ENCODE data around the gene SHROOM1. TPM values are rescaled to one million over a fixed set of nuclear protein-coding genes. Genes with fewer than 3 reads are reported as not detected.

Gene SHROOM1
- total and polyA plus RNA-seq, 2 donors (not counting 1 experiment from before 2014, with no cell fraction given) = 1.3 to 2.3 TPM

- Histone ChIP-seq H3K9me3 (ENCODE audit: control extremely low read depth in 1 of 3, control insufficient read depth in 2 of 3, insufficient read depth in 1 of 3, low read length in 2 of 3) (peaks cover 0 to 7% (median 0%) of the 10 kb centered on the region in 3 donors), H4K20me1 (ENCODE audit: control insufficient read depth, insufficient read depth, low read length, poor library complexity, severe bottlenecking) (no peaks in the 10 kb centered on the region), H3K4me1 (ENCODE audit: control insufficient read depth in 2 of 2, insufficient read depth in 2 of 2, low read length in 2 of 2) (peaks cover 26 to 41% of the 10 kb centered on the region in 2 donors), H3K36me3 (replicated peaks in 1 of 2; ENCODE audit: control extremely low read depth in 1 of 2, control insufficient read depth in 1 of 2, extremely low read depth in 1 of 2, insufficient read depth in 2 of 2, low read length in 1 of 2) (no peaks in the 10 kb centered on the region), H3K27me3 (replicated peaks in 1 of 4; ENCODE audit: control extremely low read depth in 1 of 4, control insufficient read depth in 3 of 4, insufficient read depth in 4 of 4, low read length in 3 of 4) (peaks cover 0 to 71% (median 44%) of the 10 kb centered on the region in 4 experiments), H2AFZ (ENCODE audit: insufficient read depth, low read depth, low read length, poor library complexity, severe bottlenecking) (no peak overlapping the region), H3K4me2 (replicated peaks; ENCODE audit: low read depth, low read length, poor library complexity, severe bottlenecking) (no peak overlapping the region), H3K9ac (ENCODE audit: low read length) (no peak overlapping the region), H3K79me2 (ENCODE audit: control insufficient read depth, insufficient read depth, low read length) (no peaks in the 10 kb centered on the region), H3K27ac (ENCODE audit: low read length in 2 of 2) (no peak overlapping the region), H3K4me3 (ENCODE audit: control extremely low read depth in 1 of 5, extremely low read depth in 1 of 5, insufficient read depth in 1 of 5, low read depth in 2 of 5, low read length in 4 of 5) (no peak overlapping the region)
- peaks cover 30% of the 10 kb centered on the region for H3K27me3 Mint-ChIP-seq
- H3K4me1 Mint-ChIP-seq = peaks cover 19% of the 10 kb centered on the region
- DNase-seq (peak; percentile 12), ATAC-seq (ENCODE audit: low read depth) (no peak)
- intact Hi-C loops (cut with micrococcal nuclease) = no loop called here
- WGBS (ENCODE audit: insufficient coverage) = 92% methylated on average over 2 of the region's 4 CpGs
- no peaks in the 10 kb centered on the region for H3K9me3 Mint-ChIP-seq (ENCODE audit: insufficient read depth)
- ChIA-PET CTCF (interaction anchor here (0.5 to 7.4 kb wide), 11 partner anchors 8 to 442 kb away, joined by 3 to 75 read pairs (median 6); partner anchors contain the start of gene SOWAHA), POLR2A (no interaction called here)
- peak overlapping the region; percentile 93 for H3K4me3 Mint-ChIP-seq
- H3K27ac Mint-ChIP-seq = no peak overlapping the region
- no peak for TF ChIP-seq EZH2 (IDR thresholded peaks at IDR 0.05; ENCODE audit: borderline replicate concordance, insufficient read depth, low read depth, low read length, poor library complexity, severe bottlenecking)
- TF ChIP-seq CTCF (IDR thresholded peaks at IDR 0.05) = no peak
Measured at GRCh38 chr5:132827943-132828673, 2.3 kb downstream of the SHROOM1 start.

- peaks cover 20% of the 10 kb centered on the region for H3K4me1 Mint-ChIP-seq
- DNase-seq = no peak
- H3K79me2 ChIP-seq (ENCODE audit: control insufficient read depth, insufficient read depth, low read length) = no peaks in the 10 kb centered on the region
- no peak overlapping the region for H2AFZ ChIP-seq (ENCODE audit: insufficient read depth, low read depth, low read length, poor library complexity, severe bottlenecking)
- ChIA-PET CTCF (interaction anchor here (1.3 to 5.4 kb wide), 3 partner anchors 31 to 326 kb away, joined by 3 to 75 read pairs (median 5); no protein-coding TSS in a partner anchor), POLR2A (no interaction called here)
- peaks cover 0 to 83% (median 49%) of the 10 kb centered on the region in 4 experiments for H3K27me3 ChIP-seq (replicated peaks in 1 of 4; ENCODE audit: control extremely low read depth in 1 of 4, control insufficient read depth in 3 of 4, insufficient read depth in 4 of 4, low read length in 3 of 4)
- no peak overlapping the region for H3K4me3 ChIP-seq (ENCODE audit: control extremely low read depth in 1 of 5, extremely low read depth in 1 of 5, insufficient read depth in 1 of 5, low read depth in 2 of 5, low read length in 4 of 5)
- no peaks in the 10 kb centered on the region for H3K36me3 ChIP-seq (replicated peaks in 1 of 2; ENCODE audit: control extremely low read depth in 1 of 2, control insufficient read depth in 1 of 2, extremely low read depth in 1 of 2, insufficient read depth in 2 of 2, low read length in 1 of 2)
- H3K27me3 Mint-ChIP-seq = peaks cover 33% of the 10 kb centered on the region
- no peak overlapping the region for H3K9ac ChIP-seq (ENCODE audit: low read length)
- H3K9me3 Mint-ChIP-seq (ENCODE audit: insufficient read depth) = no peaks in the 10 kb centered on the region
- no peak overlapping the region for H3K27ac Mint-ChIP-seq
- no peaks in the 10 kb centered on the region for H4K20me1 ChIP-seq (ENCODE audit: control insufficient read depth, insufficient read depth, low read length, poor library complexity, severe bottlenecking)
- peaks cover 31 to 43% of the 10 kb centered on the region in 2 donors for H3K4me1 ChIP-seq (ENCODE audit: control insufficient read depth in 2 of 2, insufficient read depth in 2 of 2, low read length in 2 of 2)
- TF ChIP-seq CTCF (IDR thresholded peaks at IDR 0.05) (no peak), EZH2 (IDR thresholded peaks at IDR 0.05; ENCODE audit: borderline replicate concordance, insufficient read depth, low read depth, low read length, poor library complexity, severe bottlenecking) (no peak)
- H3K9me3 ChIP-seq (ENCODE audit: control extremely low read depth in 1 of 3, control insufficient read depth in 2 of 3, insufficient read depth in 1 of 3, low read length in 2 of 3) = peaks cover 0 to 7% (median 0%) of the 10 kb centered on the region in 3 donors
- WGBS (ENCODE audit: insufficient coverage) = 96% methylated on average over 4 of the region's 6 CpGs
- intact Hi-C loops (cut with micrococcal nuclease) = no loop called here
- no peak for ATAC-seq (ENCODE audit: low read depth)
- no peak overlapping the region for H3K4me2 ChIP-seq (replicated peaks; ENCODE audit: low read depth, low read length, poor library complexity, severe bottlenecking)
- peak overlapping the region; percentile 54 for H3K4me3 Mint-ChIP-seq
- H3K27ac ChIP-seq (ENCODE audit: low read length in 2 of 2) = no peak overlapping the region
Measured at GRCh38 chr5:132826424-132827082, 3.9 kb downstream of the SHROOM1 start.

All from B cell (primary cell).